ENCODE measurements around the gene SACM1L.
A peak's percentile ranks its signal among the peaks of the same experiment; 100 is the strongest.

SACM1L gene

DNA sequence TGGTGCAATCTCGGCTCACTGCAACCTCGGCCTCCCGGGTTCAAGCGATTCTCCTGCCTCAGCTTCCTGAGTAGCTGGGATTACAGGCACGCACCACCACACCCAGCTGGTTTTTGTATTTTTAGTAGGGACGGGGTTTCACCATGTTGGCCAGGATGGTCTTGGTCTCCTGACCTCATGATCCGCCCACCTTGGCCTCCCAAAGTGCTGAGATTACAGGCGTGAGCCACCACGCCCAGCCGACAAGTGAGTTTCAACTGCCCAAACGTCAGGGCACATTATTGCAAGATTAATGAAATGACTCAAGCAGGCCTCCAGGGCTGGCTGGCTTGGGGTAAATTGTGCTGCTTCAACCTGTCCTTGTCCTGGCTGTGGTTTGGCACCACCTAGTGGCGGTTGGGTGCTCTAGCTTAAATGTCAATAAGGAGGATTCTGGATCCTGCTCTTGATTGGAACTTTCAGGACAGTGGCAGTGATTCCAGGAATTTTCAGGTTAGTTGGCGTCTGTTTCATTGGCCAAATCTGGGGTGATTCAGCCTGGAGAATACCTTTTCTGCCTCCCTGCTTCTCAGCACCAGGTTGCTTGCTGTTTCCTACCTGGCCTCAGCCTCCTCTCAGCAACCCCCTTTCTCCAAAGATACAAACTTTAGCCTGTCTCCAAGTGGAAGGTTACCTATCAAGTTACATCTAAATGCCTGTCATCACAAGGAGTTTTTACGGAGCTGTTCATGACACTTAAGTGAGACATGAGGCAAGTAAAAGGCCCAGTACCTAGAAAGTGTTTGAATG, 32.4 kb upstream of the SACM1L start:
- peak; percentile 93 for ATAC-seq (ENCODE audit: low read depth)
- Mint-ChIP-seq H3K27me3 (no peaks in the 10 kb centered on the region), H3K27ac (no peak overlapping the region), H3K4me1 (peaks cover 30% of the 10 kb centered on the region), H3K9me3 (no peaks in the 10 kb centered on the region), H3K36me3 (peaks cover 2% of the 10 kb centered on the region), H3K4me3 (no peak overlapping the region)
- DNase-seq (ENCODE audit: low spot score in 2 of 2), result peak; percentile 79 to 81

DNA sequence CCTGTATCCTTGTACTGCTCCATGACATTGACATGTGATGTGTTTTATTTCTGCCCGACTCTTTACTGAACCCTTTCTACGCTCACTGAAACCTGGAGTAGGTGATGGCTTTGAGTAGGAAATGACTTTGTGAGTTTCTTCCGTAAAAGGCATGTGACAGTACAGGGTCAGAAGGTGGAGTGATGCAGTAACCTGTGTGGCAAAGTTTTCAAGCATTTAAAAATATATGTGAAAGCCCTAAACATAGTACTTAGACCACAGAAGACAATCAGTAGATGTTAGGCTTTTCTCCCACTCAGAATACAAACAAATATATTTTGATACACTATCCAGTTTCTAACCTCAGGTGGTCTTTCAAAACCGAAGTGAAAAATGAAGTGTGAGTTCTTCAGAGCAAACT, 31.3 kb upstream of the SACM1L start:
- Mint-ChIP-seq H3K4me3 (no peak overlapping the region), H3K27me3 (no peaks in the 10 kb centered on the region), H3K36me3 (peaks cover 2% of the 10 kb centered on the region), H3K9me3 (no peaks in the 10 kb centered on the region), H3K27ac (no peak overlapping the region), H3K4me1 (peaks cover 22% of the 10 kb centered on the region)
- ATAC-seq (ENCODE audit: low read depth) (no peak), DNase-seq (ENCODE audit: low spot score in 2 of 2) (no peak)

DNA sequence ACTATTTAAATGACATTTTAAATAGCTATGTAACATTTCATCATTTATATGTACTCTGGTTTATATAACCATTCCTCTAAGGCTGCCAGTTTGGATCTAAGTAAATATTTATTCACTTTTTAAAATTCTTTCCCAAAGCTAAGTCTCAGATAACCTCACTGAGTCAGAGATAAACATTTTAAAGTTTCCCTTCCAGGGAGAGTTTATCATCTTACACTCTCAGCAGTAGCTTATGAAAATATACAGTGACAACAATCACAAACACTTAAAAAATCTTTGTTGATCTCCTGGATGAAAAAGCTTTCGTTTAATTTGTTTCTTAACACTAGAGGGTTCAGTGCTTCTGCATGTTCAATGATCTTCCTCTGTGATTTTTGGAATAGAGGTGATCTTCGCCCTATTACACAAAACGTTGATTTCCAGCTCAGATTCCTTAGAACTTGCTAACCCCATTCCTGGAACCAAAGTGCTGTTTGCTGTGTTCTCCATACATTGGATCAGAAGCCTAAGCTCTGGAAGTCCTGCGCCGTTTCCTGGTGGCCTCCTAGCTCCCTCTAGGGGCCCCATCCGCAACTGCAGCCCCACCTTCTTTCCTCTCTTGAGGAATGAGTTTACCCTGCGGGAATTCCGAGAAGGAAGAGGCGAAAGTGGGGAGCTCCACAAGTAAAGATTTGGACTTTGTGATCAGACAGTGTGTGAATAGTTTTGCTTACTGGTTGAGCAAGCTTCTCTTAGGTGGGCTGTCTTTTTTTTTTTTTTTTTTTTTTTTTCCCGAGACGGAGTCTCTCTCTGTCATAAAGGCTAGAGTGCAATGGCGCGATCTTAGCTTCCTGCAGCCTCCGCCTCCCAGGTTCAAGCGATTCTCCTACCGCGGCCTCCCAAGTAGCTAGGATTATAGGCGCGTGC, 29.3 kb upstream of the SACM1L start:
- DNase-seq (ENCODE audit: low spot score in 2 of 2) (peak; percentile 29 to 50), ATAC-seq (ENCODE audit: low read depth) (no peak)
- H3K27me3 Mint-ChIP-seq, result no peaks in the 10 kb centered on the region
- H3K4me1 Mint-ChIP-seq, result peaks cover 22% of the 10 kb centered on the region
- H3K9me3 Mint-ChIP-seq, result no peaks in the 10 kb centered on the region
- H3K27ac Mint-ChIP-seq, result no peak overlapping the region
- no peak overlapping the region for H3K4me3 Mint-ChIP-seq
- peaks cover 2% of the 10 kb centered on the region for H3K36me3 Mint-ChIP-seq

DNA sequence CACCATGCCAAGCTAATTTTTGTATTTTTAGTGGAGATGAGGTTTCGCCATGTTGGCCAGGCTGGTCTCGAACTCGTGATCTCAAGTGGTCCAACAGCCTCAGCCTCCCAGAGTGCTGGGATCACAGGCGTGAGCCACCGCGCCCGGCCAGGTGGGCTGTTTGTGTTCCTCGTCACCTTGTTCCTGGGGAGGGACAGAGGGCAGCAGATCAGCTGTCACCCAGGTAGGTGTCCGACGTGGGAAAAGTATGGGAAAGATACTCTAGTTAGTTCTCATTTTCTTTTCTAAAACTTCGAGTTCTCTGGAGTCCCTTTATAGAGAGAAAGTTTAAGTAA, 28.7 kb upstream of the SACM1L start:
- Mint-ChIP-seq H3K36me3 (peaks cover 2% of the 10 kb centered on the region), H3K4me3 (no peak overlapping the region), H3K27me3 (no peaks in the 10 kb centered on the region), H3K9me3 (no peaks in the 10 kb centered on the region), H3K4me1 (peaks cover 26% of the 10 kb centered on the region), H3K27ac (no peak overlapping the region)
- ATAC-seq (ENCODE audit: low read depth) (no peak), DNase-seq (ENCODE audit: low spot score in 2 of 2) (no peak)

- DNase-seq (ENCODE audit: low spot score in 2 of 2) (peak; percentile 26 to 30), ATAC-seq (ENCODE audit: low read depth) (peak; percentile 94)
- Mint-ChIP-seq H3K27me3 (no peaks in the 10 kb centered on the region), H3K4me3 (peak overlapping the region; percentile 71), H3K4me1 (peaks cover 26% of the 10 kb centered on the region), H3K27ac (peak overlapping the region; percentile 64), H3K9me3 (no peaks in the 10 kb centered on the region), H3K36me3 (peaks cover 18% of the 10 kb centered on the region)
Observed at GRCh38 chr3:45664578-45664977, 24.6 kb upstream of the SACM1L start.

DNA sequence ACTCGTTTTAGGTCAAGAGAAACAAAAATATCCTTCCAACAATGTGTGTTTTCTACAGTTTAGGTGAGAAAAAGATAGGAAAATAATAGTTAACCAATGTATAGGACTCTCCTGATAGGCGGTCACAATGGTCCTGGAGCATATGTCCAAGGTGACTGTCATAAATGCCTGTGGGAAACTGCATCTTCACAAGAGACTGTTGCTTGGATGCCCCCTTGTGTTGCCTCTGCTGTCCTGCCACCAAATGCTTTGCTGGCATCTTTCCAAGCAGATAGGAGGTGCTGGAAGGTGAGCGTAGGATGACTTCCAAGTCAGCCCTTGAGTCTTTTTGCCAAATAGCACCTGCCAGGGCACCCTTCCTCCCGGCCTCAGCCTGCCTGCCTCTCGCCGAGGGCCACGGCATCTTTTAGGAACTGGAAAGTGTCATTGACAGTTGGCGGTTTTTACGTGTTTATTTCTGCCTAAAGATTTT, 24.1 kb upstream of the SACM1L start:
- no peaks in the 10 kb centered on the region for H3K27me3 Mint-ChIP-seq

DNA sequence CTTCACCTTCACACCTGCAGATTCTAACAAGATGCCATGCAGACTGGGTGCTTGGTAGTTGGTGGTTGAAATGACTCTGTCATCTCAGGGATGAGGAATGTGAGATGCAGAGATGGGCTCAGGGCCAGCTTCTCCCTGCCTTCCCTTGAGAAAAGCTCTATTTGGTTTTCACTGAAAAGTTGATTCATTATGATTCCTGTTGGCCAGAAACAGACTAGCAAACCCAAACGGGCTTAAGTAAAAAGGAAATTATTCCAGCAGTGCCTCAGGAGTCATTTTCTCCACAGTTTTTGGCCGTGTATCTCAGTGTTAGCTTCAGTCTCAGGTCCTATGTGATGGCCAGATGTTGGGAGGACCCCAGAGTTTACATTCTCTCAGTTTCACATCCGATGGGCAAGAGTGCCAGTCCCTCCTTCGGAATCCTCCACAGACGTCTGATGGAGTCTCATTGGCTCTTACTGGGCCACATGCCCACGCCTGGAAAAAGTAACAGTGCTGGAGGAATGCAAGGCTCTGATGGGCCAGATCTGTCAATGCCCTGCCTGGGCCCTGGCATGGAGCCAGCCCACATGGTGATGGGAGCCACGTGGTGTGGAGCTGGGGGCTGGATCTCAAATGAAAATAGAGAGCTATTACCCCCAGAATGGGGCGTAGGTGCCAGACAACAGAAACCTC, 22.3 kb upstream of the SACM1L start:
- Mint-ChIP-seq H3K9me3 (no peaks in the 10 kb centered on the region), H3K36me3 (peaks cover 22% of the 10 kb centered on the region), H3K27ac (peak overlapping the region; percentile 55), H3K4me3 (no peak overlapping the region), H3K4me1 (peaks cover 22% of the 10 kb centered on the region), H3K27me3 (no peaks in the 10 kb centered on the region)
- ATAC-seq (ENCODE audit: low read depth) (no peak), DNase-seq (ENCODE audit: low spot score in 2 of 2) (no peak)

More for the DNA sequence above, 24.1 kb upstream of the SACM1L start:
- DNase-seq (ENCODE audit: low spot score in 2 of 2), result peak in 1 of 2 donors; percentile 23
- peaks cover 22% of the 10 kb centered on the region for H3K36me3 Mint-ChIP-seq
- peak; percentile 21 for ATAC-seq (ENCODE audit: low read depth)
- H3K4me3 Mint-ChIP-seq, result peak overlapping the region; percentile 71
- H3K9me3 Mint-ChIP-seq, result no peaks in the 10 kb centered on the region
- peaks cover 23% of the 10 kb centered on the region for H3K4me1 Mint-ChIP-seq
- peak overlapping the region; percentile 64 for H3K27ac Mint-ChIP-seq

GRCh38 chr3:45667569-45667934, 21.6 kb upstream of the SACM1L start:
- no peak overlapping the region for H3K4me3 Mint-ChIP-seq
- H3K9me3 Mint-ChIP-seq, result no peaks in the 10 kb centered on the region
- no peaks in the 10 kb centered on the region for H3K27me3 Mint-ChIP-seq
- no peak for ATAC-seq (ENCODE audit: low read depth)
- H3K36me3 Mint-ChIP-seq, result peaks cover 27% of the 10 kb centered on the region
- DNase-seq (ENCODE audit: low spot score in 2 of 2), result no peak
- peaks cover 22% of the 10 kb centered on the region for H3K4me1 Mint-ChIP-seq
- no peak overlapping the region for H3K27ac Mint-ChIP-seq

DNA sequence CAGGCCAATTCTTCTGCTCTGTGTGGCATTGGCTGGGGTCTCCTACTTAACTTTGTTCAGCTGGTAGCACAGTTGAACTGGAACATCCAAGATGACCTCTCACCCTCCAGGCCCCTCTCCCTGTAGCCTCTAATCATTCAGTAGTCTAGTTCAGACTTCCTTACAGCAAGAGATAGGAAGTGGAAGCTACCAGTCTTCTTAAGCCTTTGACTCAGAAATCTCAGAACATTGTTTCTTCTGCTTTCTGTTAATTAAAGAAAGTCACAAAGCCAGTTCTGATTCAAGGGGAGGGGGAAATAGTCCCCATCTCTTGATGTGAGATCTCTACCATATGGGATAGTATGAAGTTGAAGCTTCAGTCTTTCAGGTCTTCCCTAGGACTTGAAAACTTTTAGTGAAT, 18.8 kb upstream of the SACM1L start:
- no peak overlapping the region for H3K4me3 Mint-ChIP-seq
- no peaks in the 10 kb centered on the region for H3K9me3 Mint-ChIP-seq
- H3K27ac Mint-ChIP-seq, result no peak overlapping the region
- H3K27me3 Mint-ChIP-seq, result no peaks in the 10 kb centered on the region
- H3K36me3 Mint-ChIP-seq, result peaks cover 40% of the 10 kb centered on the region
- peaks cover 8% of the 10 kb centered on the region for H3K4me1 Mint-ChIP-seq
- no peak for DNase-seq (ENCODE audit: low spot score in 2 of 2)
- ATAC-seq (ENCODE audit: low read depth), result no peak

DNA sequence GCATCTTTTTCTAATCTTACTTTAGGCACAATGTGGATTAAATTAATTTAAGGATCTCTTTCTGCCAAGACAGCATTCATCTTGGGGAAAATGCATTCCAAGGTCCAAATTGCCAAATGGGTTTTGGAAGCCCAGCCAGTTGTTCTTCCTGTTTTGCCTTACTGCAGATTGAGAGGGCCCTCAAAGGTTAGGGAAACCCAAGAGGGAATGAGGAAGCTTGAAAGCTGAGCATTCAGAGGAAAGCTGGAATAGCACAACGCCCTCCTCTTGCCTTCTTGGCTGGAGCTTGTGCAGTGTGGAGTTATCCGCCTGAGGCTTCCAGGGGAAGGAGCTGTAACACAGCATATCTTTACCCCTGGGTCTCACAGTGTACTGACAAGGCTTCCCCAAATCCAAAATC, 18.2 kb upstream of the SACM1L start:
- Mint-ChIP-seq H3K27ac (no peak overlapping the region), H3K4me1 (peaks cover 6% of the 10 kb centered on the region), H3K4me3 (no peak overlapping the region), H3K27me3 (no peaks in the 10 kb centered on the region), H3K9me3 (no peaks in the 10 kb centered on the region), H3K36me3 (peaks cover 40% of the 10 kb centered on the region)
- DNase-seq (ENCODE audit: low spot score in 2 of 2) (no peak), ATAC-seq (ENCODE audit: low read depth) (no peak)

- H3K36me3 Mint-ChIP-seq, result peaks cover 34% of the 10 kb centered on the region
- peaks cover 7% of the 10 kb centered on the region for H3K4me1 Mint-ChIP-seq
- no peak overlapping the region for H3K4me3 Mint-ChIP-seq
- no peak for DNase-seq (ENCODE audit: low spot score in 2 of 2)
- no peak overlapping the region for H3K27ac Mint-ChIP-seq
- ATAC-seq (ENCODE audit: low read depth), result no peak
- H3K27me3 Mint-ChIP-seq, result no peaks in the 10 kb centered on the region
- no peaks in the 10 kb centered on the region for H3K9me3 Mint-ChIP-seq
Observed at GRCh38 chr3:45673273-45673672, 15.9 kb upstream of the SACM1L start.

DNA sequence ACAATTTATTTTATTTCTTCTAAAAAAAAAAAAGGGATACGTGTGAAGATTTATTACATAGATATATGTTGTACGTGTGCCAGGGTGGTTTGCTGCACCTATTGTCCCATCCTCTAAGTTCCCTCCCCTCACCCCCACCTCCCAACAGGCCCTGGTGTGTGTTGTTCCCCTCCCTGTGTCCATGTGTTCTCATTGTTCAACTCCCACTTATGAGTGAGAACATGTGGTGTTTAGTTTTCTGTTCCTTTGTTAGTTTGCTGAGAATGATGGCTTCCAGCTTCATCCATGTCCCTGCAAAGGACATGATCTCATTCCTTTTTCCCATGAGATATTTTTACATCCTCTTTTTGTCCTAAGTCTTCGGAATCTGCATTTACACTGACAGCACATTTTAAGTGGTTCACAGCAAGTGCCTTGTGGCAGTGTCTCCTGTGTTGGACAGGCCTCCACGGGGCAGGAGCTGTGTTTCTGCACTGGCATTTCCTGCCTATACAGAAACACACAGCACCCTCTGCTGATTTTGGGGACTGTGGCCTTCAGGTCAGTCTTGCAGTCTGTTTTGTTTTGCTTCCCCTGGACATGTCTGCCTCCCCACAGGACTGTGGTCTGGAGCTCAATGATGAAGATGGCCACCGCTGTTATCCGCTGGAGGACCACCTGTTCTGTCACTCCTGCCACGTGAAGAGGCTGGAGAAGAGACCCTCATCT, 12.7 kb upstream of the SACM1L start:
- no peak overlapping the region for H3K4me3 Mint-ChIP-seq
- no peaks in the 10 kb centered on the region for H3K27me3 Mint-ChIP-seq
- DNase-seq (ENCODE audit: low spot score in 2 of 2) (no peak), ATAC-seq (ENCODE audit: low read depth) (no peak)
- H3K9me3 Mint-ChIP-seq, result no peaks in the 10 kb centered on the region
- H3K27ac Mint-ChIP-seq, result peak overlapping the region; percentile 69
- peaks cover 30% of the 10 kb centered on the region for H3K36me3 Mint-ChIP-seq
- peaks cover 7% of the 10 kb centered on the region for H3K4me1 Mint-ChIP-seq

- H3K4me3 Mint-ChIP-seq, result no peak overlapping the region
- no peaks in the 10 kb centered on the region for H3K9me3 Mint-ChIP-seq
- ATAC-seq (ENCODE audit: low read depth), result peak; percentile 53
- H3K27ac Mint-ChIP-seq, result peak overlapping the region; percentile 69
- H3K27me3 Mint-ChIP-seq, result no peaks in the 10 kb centered on the region
- DNase-seq (ENCODE audit: low spot score in 2 of 2), result no peak
- peaks cover 7% of the 10 kb centered on the region for H3K4me1 Mint-ChIP-seq
- H3K36me3 Mint-ChIP-seq, result peaks cover 30% of the 10 kb centered on the region
Observed at GRCh38 chr3:45677033-45677446, 12.2 kb upstream of the SACM1L start.
